Loucy (cell line): ENCODE measurements around the gene UNC79.

Source experiments
- CTCF ChIP-seq: fragments of 200-600 bp; sonication (generic); conservative IDR thresholded peaks from 2 replicates; pipeline ENCODE4 v1.5.1; 2014; ENCODE audit warnings: mild to moderate bottlenecking, antibody characterized with exemption, low read length
- EZH2phosphoT487 ChIP-seq: fragments of 200-600 bp; IDR thresholded peaks from 2 replicates; pipeline ENCODE4 v1.6.1; 2018; ENCODE audit warnings: antibody characterized with exemption, mild to moderate bottlenecking, moderate library complexity, borderline replicate concordance

- TF ChIP-seq CTCF (peak; percentile 44), EZH2phosphoT487 (no peak)
Measured at GRCh38 chr14:93476305-93476704, 45.6 kb downstream of the UNC79 start.
